Endometrial microvascular endothelial cells (primary cell): ENCODE measurements around the gene DCAF8. TPM values are rescaled to one million over a fixed set of nuclear protein-coding genes. Genes with fewer than 3 reads are reported as not detected.

ENCODE experiments used
- in situ Hi-C: cut with HindIII; loops from 2 replicates; pipeline ENCODE4 v1.10.0; 2017; ENCODE audit warnings: low sequenced_read_pairs, low pct_unique_long_range_greater_than_20kb; ENCODE audit errors: inconsistent ontology term
- total RNA-seq: library from RNA; depleted of rRNA; stranded (reverse); fragments of >200 nt; gene quantifications from one replicate; pipeline ENCODE4 v1.2.3, GENCODE V29; 2015; ENCODE audit errors: inconsistent ontology term

DCAF8 gene
- total RNA-seq, 1 donor from 2014 or later, result 64.8 TPM

- in situ Hi-C loops, result no loop called here
These were observed 5.1 kb upstream of the DCAF8 start for GRCh38 chr1:160267284-160267991.

GRCh38 chr1:160264795-160265307, 2.5 kb upstream of the DCAF8 start:
- in situ Hi-C loops, result no loop called here

- in situ Hi-C loops, result no loop called here
These were observed 825 bp downstream of the DCAF8 start for GRCh38 chr1:160261556-160261892.

- in situ Hi-C loops, result no loop called here
These were observed 1.7 kb downstream of the DCAF8 start for GRCh38 chr1:160260406-160261382.

GRCh38 chr1:160258177-160258798, 4.1 kb downstream of the DCAF8 start:
- in situ Hi-C loops, result loop anchor here (10.0 kb wide), 1 partner anchor 153 kb away; no protein-coding TSS in a partner anchor

GRCh38 chr1:160257411-160258015, 4.8 kb downstream of the DCAF8 start:
- in situ Hi-C loops, result loop anchor here (10.0 kb wide), 1 partner anchor 153 kb away; no protein-coding TSS in a partner anchor

- in situ Hi-C loops, result loop anchor here (10.0 kb wide), 1 partner anchor 152 kb away; no protein-coding TSS in a partner anchor
These were observed 5.8 kb downstream of the DCAF8 start for GRCh38 chr1:160256396-160257046.

- in situ Hi-C loops, result loop anchor here (10.0 kb wide), 1 partner anchor 151 kb away; no protein-coding TSS in a partner anchor
These were observed 6.5 kb downstream of the DCAF8 start for GRCh38 chr1:160255781-160256300.

- in situ Hi-C loops, result loop anchor here (10.0 kb wide), 1 partner anchor 147 kb away; no protein-coding TSS in a partner anchor
These were observed 10.4 kb downstream of the DCAF8 start for GRCh38 chr1:160251687-160252526.

- in situ Hi-C loops, result loop anchor here (10.0 kb wide), 1 partner anchor 146 kb away; no protein-coding TSS in a partner anchor
These were observed 11.3 kb downstream of the DCAF8 start for GRCh38 chr1:160251011-160251410.

GRCh38 chr1:160247053-160247452, 15.3 kb downstream of the DCAF8 start:
- in situ Hi-C loops, result no loop called here

GRCh38 chr1:160245434-160245833, 16.9 kb downstream of the DCAF8 start:
- in situ Hi-C loops, result no loop called here

- in situ Hi-C loops, result no loop called here
These were observed 18.1 kb downstream of the DCAF8 start for GRCh38 chr1:160244209-160244608.

GRCh38 chr1:160243767-160244166, 18.6 kb downstream of the DCAF8 start:
- in situ Hi-C loops, result no loop called here

- in situ Hi-C loops, result no loop called here
These were observed 22.6 kb downstream of the DCAF8 start for GRCh38 chr1:160239582-160240299.

- in situ Hi-C loops, result no loop called here
These were observed 23.9 kb downstream of the DCAF8 start for GRCh38 chr1:160238408-160238807.
